Umbilical cord (tissue), 2 donors: Measurements from ENCODE around the gene SLC9B1. TPM values are rescaled to one million over a fixed set of nuclear protein-coding genes. Genes with fewer than 3 reads are reported as not detected.

Experiments
- DNase-seq: peaks from one replicate; pipeline ENCODE4 v3.0.0-alpha.2; 2015; ENCODE audit warnings: low spot score
- total RNA-seq: library from RNA; depleted of rRNA; stranded (reverse); fragments of >200 nt; gene quantifications from one replicate; pipeline ENCODE4 v1.2.3, GENCODE V29; 2014; ENCODE audit warnings: low replicate concordance; ENCODE audit not compliant: insufficient read depth

Gene SLC9B1, protein sequence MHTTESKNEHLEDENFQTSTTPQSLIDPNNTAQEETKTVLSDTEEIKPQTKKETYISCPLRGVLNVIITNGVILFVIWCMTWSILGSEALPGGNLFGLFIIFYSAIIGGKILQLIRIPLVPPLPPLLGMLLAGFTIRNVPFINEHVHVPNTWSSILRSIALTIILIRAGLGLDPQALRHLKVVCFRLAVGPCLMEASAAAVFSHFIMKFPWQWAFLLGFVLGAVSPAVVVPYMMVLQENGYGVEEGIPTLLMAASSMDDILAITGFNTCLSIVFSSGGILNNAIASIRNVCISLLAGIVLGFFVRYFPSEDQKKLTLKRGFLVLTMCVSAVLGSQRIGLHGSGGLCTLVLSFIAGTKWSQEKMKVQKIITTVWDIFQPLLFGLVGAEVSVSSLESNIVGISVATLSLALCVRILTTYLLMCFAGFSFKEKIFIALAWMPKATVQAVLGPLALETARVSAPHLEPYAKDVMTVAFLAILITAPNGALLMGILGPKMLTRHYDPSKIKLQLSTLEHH
- total RNA-seq: 12.8 TPM

- peak; percentile 94 for DNase-seq
Measured at GRCh38 chr4:103019308-103020124, at the start of gene SLC9B1. Gene SLC9B1, minus strand, starts transcription at chr4:103019705. Its CDS starts 27,994 bp downstream, at chr4:102991711.

GRCh38 chr4:103067841-103068547 is 48.5 kb upstream of the SLC9B1 start:
- no peak for DNase-seq

DNA sequence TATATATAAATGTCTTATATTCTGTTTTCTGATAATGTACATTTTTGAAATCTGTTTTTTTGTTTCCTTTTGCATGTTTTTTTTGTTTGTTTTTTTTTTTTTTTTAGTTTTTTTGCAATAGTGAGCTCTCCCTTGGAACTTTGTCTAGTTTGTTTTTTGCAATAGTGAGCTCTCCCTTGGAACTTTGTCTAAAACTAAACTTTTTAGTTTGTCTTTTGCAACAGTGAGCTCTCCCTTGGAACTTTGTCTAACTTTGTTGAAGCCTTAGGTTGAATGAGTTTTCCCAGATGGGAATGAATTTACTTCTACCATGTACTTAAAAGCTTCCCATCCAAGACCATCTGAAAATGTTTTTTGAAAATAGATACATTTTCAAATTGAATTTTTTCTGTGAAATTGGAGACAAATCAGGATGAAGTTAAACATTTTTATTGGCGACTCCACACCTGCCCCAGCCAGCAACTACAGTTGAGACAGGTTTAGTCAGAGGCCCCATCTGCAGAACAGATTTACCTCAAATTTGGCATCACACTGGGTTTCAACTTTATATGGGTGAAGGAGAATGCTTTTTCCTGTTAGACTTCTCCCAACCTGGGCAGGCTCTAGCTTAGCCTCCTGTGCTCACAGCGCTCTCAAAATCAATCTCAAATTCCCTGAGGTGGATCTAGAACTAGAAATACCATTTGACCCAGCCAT is 41.1 kb upstream of the SLC9B1 start:
- DNase-seq: no peak

GRCh38 chr4:103054030-103054429 is 34.5 kb upstream of the SLC9B1 start:
- DNase-seq: no peak

GRCh38 chr4:103052779-103053178 is 33.3 kb upstream of the SLC9B1 start:
- DNase-seq: no peak

DNA sequence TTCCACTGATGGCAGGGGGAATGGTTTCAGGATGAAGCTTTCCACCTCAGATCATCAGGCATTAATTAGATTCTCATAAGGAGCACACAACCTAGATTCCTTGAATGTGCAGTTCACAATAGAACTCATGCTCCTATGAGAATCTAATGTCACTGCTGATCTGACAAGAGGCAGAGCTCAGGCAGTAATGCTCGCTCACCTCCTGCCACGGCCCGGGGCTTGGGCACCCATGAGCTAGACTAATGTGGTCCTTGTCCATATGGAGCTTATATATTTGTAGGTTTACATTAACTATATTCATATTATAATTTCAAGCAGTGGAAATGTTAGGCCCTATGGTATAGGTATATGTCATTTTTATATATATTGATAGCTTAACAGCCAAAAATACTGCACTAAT is 32.6 kb upstream of the SLC9B1 start:
- no peak for DNase-seq

DNA sequence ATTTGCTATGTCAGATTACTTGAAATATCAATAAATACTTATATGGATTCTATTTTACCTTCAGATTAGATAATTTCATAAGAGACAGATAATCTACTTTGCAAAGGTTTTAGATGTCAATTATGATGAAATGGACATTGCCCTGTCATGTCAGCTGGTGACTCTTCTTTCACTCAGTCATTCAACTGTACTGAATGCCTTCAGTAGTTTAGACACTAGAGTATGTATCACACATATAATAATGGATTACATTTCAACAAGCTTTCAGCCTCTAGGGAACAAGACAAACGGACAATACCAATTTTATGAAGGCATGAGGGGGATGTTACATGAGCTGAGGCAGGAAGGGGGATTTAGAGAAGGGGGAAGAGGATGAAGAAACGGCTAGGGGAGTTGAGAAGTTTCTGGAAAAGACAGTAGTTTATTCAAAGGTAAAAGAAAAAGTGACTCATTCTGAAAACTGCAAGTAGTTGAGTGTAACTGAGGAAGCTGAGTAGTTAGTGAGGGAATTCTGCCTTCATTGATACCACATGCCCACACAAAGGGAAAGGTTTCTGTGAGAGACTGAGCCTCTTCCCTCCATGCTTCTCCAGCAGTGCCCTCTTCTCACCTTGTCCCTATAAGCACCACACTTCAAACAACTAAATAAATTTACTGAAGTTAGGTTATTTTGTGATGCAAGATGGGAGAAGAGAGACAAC is 31.4 kb upstream of the SLC9B1 start:
- no peak for DNase-seq

- DNase-seq: peak; percentile 29
Measured at GRCh38 chr4:103046416-103047290, 27.1 kb upstream of the SLC9B1 start.

DNA sequence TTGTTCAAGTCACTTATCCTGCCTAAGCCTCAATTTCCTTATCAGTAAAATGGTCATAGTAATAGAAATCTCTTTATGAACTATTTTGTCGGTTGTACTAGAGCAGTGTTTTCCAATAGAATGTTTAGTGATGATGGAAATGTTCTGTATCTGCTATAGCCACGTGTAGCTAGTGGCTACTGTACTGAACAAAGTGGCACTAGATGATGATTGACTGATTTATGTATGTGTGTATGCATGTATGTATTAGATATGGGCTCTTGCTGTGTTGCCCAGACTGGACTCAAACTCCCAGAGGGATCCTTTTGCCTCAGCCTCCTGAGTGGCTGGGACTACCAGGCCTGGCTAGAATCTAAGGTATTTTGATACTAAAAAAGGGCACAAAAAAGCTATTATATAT is 24.7 kb upstream of the SLC9B1 start:
- DNase-seq: no peak

GRCh38 chr4:103036169-103036568 is 16.7 kb upstream of the SLC9B1 start:
- no peak for DNase-seq

GRCh38 chr4:103032574-103032973 is 13.1 kb upstream of the SLC9B1 start:
- DNase-seq: no peak

- no peak for DNase-seq
Measured at GRCh38 chr4:103030791-103031190, 11.3 kb upstream of the SLC9B1 start.

DNA sequence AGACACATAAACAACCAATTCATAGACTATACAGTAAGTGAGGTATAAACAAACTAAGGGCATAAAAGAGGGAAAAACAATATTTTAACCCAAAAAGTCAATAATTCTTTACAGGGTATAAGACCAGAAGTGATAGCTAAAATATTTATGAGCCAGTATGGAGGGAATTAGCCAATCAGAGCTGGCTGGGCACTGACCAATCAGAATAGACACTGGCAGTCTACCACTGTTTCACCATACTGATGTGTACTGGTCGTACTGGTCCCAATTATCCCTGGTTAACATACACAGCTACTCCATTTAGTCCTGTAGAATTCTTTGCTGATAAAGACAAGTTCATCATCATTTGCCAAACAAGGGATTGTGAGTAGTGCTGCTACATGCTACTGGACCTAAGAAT is 9.8 kb upstream of the SLC9B1 start:
- DNase-seq: no peak

DNA sequence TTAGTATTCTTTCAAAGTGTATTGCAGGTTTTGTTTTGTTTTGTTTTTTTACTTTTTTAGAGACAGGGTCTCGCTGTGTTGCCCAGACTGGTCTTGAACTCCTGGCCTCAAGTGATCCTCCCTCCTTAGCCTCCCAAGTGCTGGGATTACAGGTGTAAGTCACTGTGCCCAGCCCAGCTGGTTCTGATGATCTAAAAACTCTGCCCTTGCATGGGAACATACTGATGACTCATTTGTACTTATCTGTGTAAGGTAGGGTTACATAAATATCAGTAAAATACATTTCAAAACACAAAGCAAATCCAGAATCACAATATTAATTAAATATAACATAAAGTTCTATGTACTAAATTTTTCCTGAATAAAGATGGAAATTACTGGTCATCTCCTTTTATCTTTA is 7.4 kb upstream of the SLC9B1 start:
- no peak for DNase-seq

- DNase-seq: no peak
Measured at GRCh38 chr4:103024996-103025395, 5.5 kb upstream of the SLC9B1 start.

DNA sequence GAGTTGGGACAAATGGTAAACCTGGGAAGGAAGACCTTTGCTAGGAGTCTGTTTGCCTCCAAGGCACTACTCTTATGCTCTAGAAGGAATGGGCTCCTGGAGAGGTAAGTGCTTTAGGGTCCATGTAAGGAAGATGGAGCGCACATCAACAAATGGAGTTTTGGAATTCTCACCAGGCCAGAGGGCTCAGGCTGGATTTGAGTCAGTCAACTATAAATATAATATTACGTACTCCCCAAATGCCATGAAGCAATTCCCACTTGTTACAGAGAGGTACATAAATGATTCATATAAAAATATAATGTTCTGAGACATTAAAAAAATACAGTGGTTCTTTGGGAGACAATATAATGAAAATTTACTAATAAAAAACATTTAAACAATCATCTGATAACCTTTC is 1.6 kb upstream of the SLC9B1 start:
- no peak for DNase-seq

GRCh38 chr4:103018391-103019307 is 856 bp downstream of the SLC9B1 start:
- peak; percentile 34 for DNase-seq

- no peak for DNase-seq
Measured at GRCh38 chr4:103012551-103012950, 7.0 kb downstream of the SLC9B1 start.

GRCh38 chr4:103012060-103012459 is 7.4 kb downstream of the SLC9B1 start:
- DNase-seq: peak; percentile 45
